Measurements from ENCODE around the gene LTC4S.

- TF ChIP-seq CTCF (IDR thresholded peaks at IDR 0.05) (no peak), POLR2A (IDR thresholded peaks at IDR 0.05) (no peak)
Measured at GRCh38 chr5:179828756-179829421, 35.1 kb downstream of the LTC4S start.
